ENCODE results near the gene DPYD.

DPYD gene

DNA sequence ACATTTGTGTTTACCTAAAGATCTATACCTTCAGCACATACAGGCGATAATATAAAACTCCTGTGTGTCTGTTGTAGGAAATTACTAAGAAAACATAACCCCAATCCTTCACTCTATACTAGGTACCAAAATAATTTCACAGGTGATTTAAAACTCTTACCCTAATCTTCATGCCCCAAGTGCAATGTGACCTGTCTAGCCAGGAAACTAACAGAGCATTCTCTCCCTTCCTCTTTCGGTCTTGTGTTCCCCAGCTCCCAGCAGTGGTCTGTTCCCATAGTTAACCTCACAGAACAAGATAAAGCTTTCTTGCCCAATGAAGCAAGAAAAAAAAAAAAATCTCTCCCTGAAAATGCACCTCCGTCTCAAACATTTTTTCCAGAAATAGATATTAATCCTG is 493.5 kb downstream of the DPYD start:
- Histone ChIP-seq H3K27ac (ENCODE audit: low read length) (no peak overlapping the region), H3K9me3 (replicated peaks; ENCODE audit: insufficient read depth, low read length) (no peaks in the 10 kb centered on the region), H2AFZ (ENCODE audit: low read length) (no peak overlapping the region), H3F3A (ENCODE audit: insufficient read depth, low read length) (no peaks in the 10 kb centered on the region), H3K27me3 (replicated peaks; ENCODE audit: insufficient read depth, low read length) (no peaks in the 10 kb centered on the region), H3K4me3 (ENCODE audit: low read length) (no peak overlapping the region), H3K36me3 (replicated peaks; ENCODE audit: insufficient read depth, low read length) (no peaks in the 10 kb centered on the region), H3K9me2 (replicated peaks; ENCODE audit: insufficient read depth, low read length) (no peaks in the 10 kb centered on the region), H3K4me2 (ENCODE audit: low read depth, low read length) (no peak overlapping the region), H3K79me2 (ENCODE audit: low read length) (no peaks in the 10 kb centered on the region), H4K20me1 (ENCODE audit: insufficient read depth, low read length) (no peaks in the 10 kb centered on the region), H3K4me1 (ENCODE audit: low read length) (no peaks in the 10 kb centered on the region), H3K9ac (ENCODE audit: low read length) (no peak overlapping the region)
- no peak for DNase-seq
- TF ChIP-seq, protein P1, sequence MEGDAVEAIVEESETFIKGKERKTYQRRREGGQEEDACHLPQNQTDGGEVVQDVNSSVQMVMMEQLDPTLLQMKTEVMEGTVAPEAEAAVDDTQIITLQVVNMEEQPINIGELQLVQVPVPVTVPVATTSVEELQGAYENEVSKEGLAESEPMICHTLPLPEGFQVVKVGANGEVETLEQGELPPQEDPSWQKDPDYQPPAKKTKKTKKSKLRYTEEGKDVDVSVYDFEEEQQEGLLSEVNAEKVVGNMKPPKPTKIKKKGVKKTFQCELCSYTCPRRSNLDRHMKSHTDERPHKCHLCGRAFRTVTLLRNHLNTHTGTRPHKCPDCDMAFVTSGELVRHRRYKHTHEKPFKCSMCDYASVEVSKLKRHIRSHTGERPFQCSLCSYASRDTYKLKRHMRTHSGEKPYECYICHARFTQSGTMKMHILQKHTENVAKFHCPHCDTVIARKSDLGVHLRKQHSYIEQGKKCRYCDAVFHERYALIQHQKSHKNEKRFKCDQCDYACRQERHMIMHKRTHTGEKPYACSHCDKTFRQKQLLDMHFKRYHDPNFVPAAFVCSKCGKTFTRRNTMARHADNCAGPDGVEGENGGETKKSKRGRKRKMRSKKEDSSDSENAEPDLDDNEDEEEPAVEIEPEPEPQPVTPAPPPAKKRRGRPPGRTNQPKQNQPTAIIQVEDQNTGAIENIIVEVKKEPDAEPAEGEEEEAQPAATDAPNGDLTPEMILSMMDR (IDR thresholded peaks at IDR 0.05; ENCODE audit: low read length): no peak
- TF ChIP-seq EZH2 (optimal IDR thresholded peaks at IDR 0.05; ENCODE audit: low read depth, low read length) (no peak), EZH2phosphoT487 (IDR thresholded peaks at IDR 0.05; ENCODE audit: low read length) (no peak)

- Histone ChIP-seq H3F3A (ENCODE audit: insufficient read depth, low read length) (no peaks in the 10 kb centered on the region), H3K27me3 (replicated peaks; ENCODE audit: insufficient read depth, low read length) (no peaks in the 10 kb centered on the region), H3K9me3 (replicated peaks; ENCODE audit: insufficient read depth, low read length) (no peaks in the 10 kb centered on the region), H2AFZ (ENCODE audit: low read length) (no peak overlapping the region), H3K9ac (ENCODE audit: low read length) (no peak overlapping the region), H3K4me2 (ENCODE audit: low read depth, low read length) (no peak overlapping the region), H3K9me2 (replicated peaks; ENCODE audit: insufficient read depth, low read length) (no peaks in the 10 kb centered on the region), H3K4me1 (ENCODE audit: low read length) (no peaks in the 10 kb centered on the region), H3K27ac (ENCODE audit: low read length) (no peak overlapping the region), H3K36me3 (replicated peaks; ENCODE audit: insufficient read depth, low read length) (no peaks in the 10 kb centered on the region), H3K4me3 (ENCODE audit: low read length) (no peak overlapping the region), H4K20me1 (ENCODE audit: insufficient read depth, low read length) (no peaks in the 10 kb centered on the region), H3K79me2 (ENCODE audit: low read length) (no peaks in the 10 kb centered on the region)
- TF ChIP-seq EZH2 (optimal IDR thresholded peaks at IDR 0.05; ENCODE audit: low read depth, low read length): no peak
- TF ChIP-seq, protein P1 (IDR thresholded peaks at IDR 0.05; ENCODE audit: low read length): no peak
- no peak for TF ChIP-seq EZH2phosphoT487 (IDR thresholded peaks at IDR 0.05; ENCODE audit: low read length)
- no peak for DNase-seq
These were observed 496.6 kb downstream of the DPYD start for GRCh38 chr1:97424209-97424608.

GRCh38 chr1:97423403-97423802 is 497.4 kb downstream of the DPYD start:
- H3K4me3 ChIP-seq (ENCODE audit: low read length): no peak overlapping the region

More at GRCh38 chr1:97423403-97423802, 497.4 kb downstream of the DPYD start:
- H3K36me3 ChIP-seq (replicated peaks; ENCODE audit: insufficient read depth, low read length): no peaks in the 10 kb centered on the region
- H3F3A ChIP-seq (ENCODE audit: insufficient read depth, low read length): no peaks in the 10 kb centered on the region
- no peak overlapping the region for H3K9ac ChIP-seq (ENCODE audit: low read length)
- H4K20me1 ChIP-seq (ENCODE audit: insufficient read depth, low read length): no peaks in the 10 kb centered on the region
- H3K79me2 ChIP-seq (ENCODE audit: low read length): no peaks in the 10 kb centered on the region
- TF ChIP-seq EZH2 (optimal IDR thresholded peaks at IDR 0.05; ENCODE audit: low read depth, low read length) (no peak), EZH2phosphoT487 (IDR thresholded peaks at IDR 0.05; ENCODE audit: low read length) (no peak)
- TF ChIP-seq, protein P1 (IDR thresholded peaks at IDR 0.05; ENCODE audit: low read length): no peak
- H3K4me1 ChIP-seq (ENCODE audit: low read length): no peaks in the 10 kb centered on the region
- H3K9me2 ChIP-seq (replicated peaks; ENCODE audit: insufficient read depth, low read length): no peaks in the 10 kb centered on the region
- no peak overlapping the region for H2AFZ ChIP-seq (ENCODE audit: low read length)
- no peaks in the 10 kb centered on the region for H3K9me3 ChIP-seq (replicated peaks; ENCODE audit: insufficient read depth, low read length)
- H3K4me2 ChIP-seq (ENCODE audit: low read depth, low read length): no peak overlapping the region
- H3K27ac ChIP-seq (ENCODE audit: low read length): no peak overlapping the region
- no peak for DNase-seq
- H3K27me3 ChIP-seq (replicated peaks; ENCODE audit: insufficient read depth, low read length): no peaks in the 10 kb centered on the region
